HG02852 (cell line): ENCODE measurements around the gene IL31.

Source experiments
- ATAC-seq: cut with Tn5 transposase; IDR thresholded peaks from one replicate; pipeline ENCODE4 v1.9.1; 2021; ENCODE audit warnings: mild to moderate bottlenecking, moderate library complexity; ENCODE audit not compliant: unreplicated experiment

Gene IL31

GRCh38 chr12:122159882-122160281 is 14.1 kb downstream of the IL31 start:
- no peak for ATAC-seq

- ATAC-seq: no peak
Observed at GRCh38 chr12:122158700-122159285, 15.2 kb downstream of the IL31 start.

- ATAC-seq: no peak
Observed at GRCh38 chr12:122155705-122156104, 18.3 kb downstream of the IL31 start.

- ATAC-seq: no peak
Observed at GRCh38 chr12:122152754-122153153, 21.3 kb downstream of the IL31 start.

- ATAC-seq: no peak
Observed at GRCh38 chr12:122150127-122150681, 23.8 kb downstream of the IL31 start.

GRCh38 chr12:122148657-122149056 is 25.4 kb downstream of the IL31 start:
- ATAC-seq: no peak

- ATAC-seq: no peak
Observed at GRCh38 chr12:122147514-122148290, 26.3 kb downstream of the IL31 start.

- ATAC-seq: no peak
Observed at GRCh38 chr12:122145505-122146330, 28.3 kb downstream of the IL31 start.

- ATAC-seq: no peak
Observed at GRCh38 chr12:122144885-122145284, 29.1 kb downstream of the IL31 start.

- ATAC-seq: no peak
Observed at GRCh38 chr12:122142857-122143256, 31.2 kb downstream of the IL31 start.

- no peak for ATAC-seq
Observed at GRCh38 chr12:122141911-122142725, 31.9 kb downstream of the IL31 start.

GRCh38 chr12:122140467-122141257 is 33.4 kb downstream of the IL31 start:
- ATAC-seq: no peak

- ATAC-seq: no peak
Observed at GRCh38 chr12:122139941-122140340, 34.1 kb downstream of the IL31 start.

- ATAC-seq: no peak
Observed at GRCh38 chr12:122139266-122139665, 34.8 kb downstream of the IL31 start.

GRCh38 chr12:122138616-122139015 is 35.4 kb downstream of the IL31 start:
- ATAC-seq: no peak

- no peak for ATAC-seq
Observed at GRCh38 chr12:122138181-122138580, 35.8 kb downstream of the IL31 start.

- no peak for ATAC-seq
Observed at GRCh38 chr12:122137681-122138080, 36.3 kb downstream of the IL31 start.

- no peak for ATAC-seq
Observed at GRCh38 chr12:122137229-122137628, 36.8 kb downstream of the IL31 start.

GRCh38 chr12:122135437-122136031 is 38.5 kb downstream of the IL31 start:
- no peak for ATAC-seq
